SU-DHL-6 (cell line): Measurements from ENCODE around the gene TMEM200B.

Experiments used
- H2AFZ ChIP-seq: fragments of 200-600 bp; sonication (generic); 2 replicates; pipeline ENCODE4 v1.6.1; 2014; ENCODE audit warnings: low read depth, mild to moderate bottlenecking, moderate library complexity, mixed read lengths, antibody characterized with exemption, low read length; ENCODE audit not compliant: severe bottlenecking
- H3F3A ChIP-seq: fragments of 200-600 bp; shearing (Covaris generic); 2 replicates; pipeline ENCODE4 v1.6.0; 2016; ENCODE audit warnings: antibody characterized with exemption, mild to moderate bottlenecking; ENCODE audit not compliant: insufficient read depth
- H3K27ac ChIP-seq: fragments of 200-600 bp; sonication (generic); 2 replicates; pipeline ENCODE4 v1.5.1; 2016; ENCODE audit warnings: low read depth, mild to moderate bottlenecking, low read length, moderate library complexity, mixed read lengths
- H3K27me3 ChIP-seq: fragments of 200-600 bp; sonication (generic), shearing (Covaris generic); 2 replicates; pipeline ENCODE4 v1.6.0; 2014; ENCODE audit warnings: mild to moderate bottlenecking, low read length
- H3K36me3 ChIP-seq: fragments of 200-600 bp; sonication (generic); 2 replicates; pipeline ENCODE4 v1.6.1; 2014; ENCODE audit warnings: mild to moderate bottlenecking, low read length, mixed read lengths
- H3K4me2 ChIP-seq: fragments of 300-600, 200-600 bp; shearing (Covaris generic), sonication (generic); 2 replicates; pipeline ENCODE4 v1.6.0; 2014; ENCODE audit warnings: low read length, low read depth, mild to moderate bottlenecking; ENCODE audit not compliant: poor library complexity, severe bottlenecking
- H3K4me3 ChIP-seq: fragments of 200-600 bp; sonication (generic); 2 replicates; pipeline ENCODE4 v1.5.1; 2014; ENCODE audit warnings: antibody characterized with exemption, low read length, mild to moderate bottlenecking, mixed read lengths; ENCODE audit not compliant: insufficient read depth, poor library complexity, severe bottlenecking
- H3K79me2 ChIP-seq: fragments of 200-600 bp; sonication (generic); 2 replicates; pipeline ENCODE4 v1.6.1; 2014; ENCODE audit warnings: mild to moderate bottlenecking, low read length, moderate library complexity; ENCODE audit not compliant: insufficient read depth
- H3K9ac ChIP-seq: fragments of 200-600 bp; sonication (generic); 2 replicates; pipeline ENCODE4 v1.7.0; 2014; ENCODE audit warnings: mild to moderate bottlenecking, low read length
- H3K9me2 ChIP-seq: fragments of 200-600 bp; sonication (generic); replicated peaks from 2 replicates; pipeline ENCODE4 v1.6.1; 2014; ENCODE audit warnings: low read length; ENCODE audit not compliant: insufficient read depth
- H3K9me3 ChIP-seq: fragments of 200-600 bp; sonication (generic); 2 replicates; pipeline ENCODE4 v1.6.1; 2014; ENCODE audit warnings: low read length, mixed read lengths; ENCODE audit not compliant: insufficient read depth
- H4K20me1 ChIP-seq: fragments of 200-600 bp; sonication (generic); 2 replicates; pipeline ENCODE4 v1.6.1; 2014; ENCODE audit warnings: low read depth, mild to moderate bottlenecking, antibody characterized with exemption, low read length, moderate library complexity, mixed read lengths
- CTCF ChIP-seq: fragments of 200-600 bp; sonication (generic); IDR thresholded peaks from one replicate; pipeline ENCODE4 v1.5.1; 2017; ENCODE audit warnings: antibody characterized with exemption, mild to moderate bottlenecking, low read length, moderate library complexity; ENCODE audit not compliant: insufficient read depth, poor library complexity, severe bottlenecking
- EZH2phosphoT487 ChIP-seq: fragments of 200-600 bp; sonication (generic), shearing (Covaris generic); conservative IDR thresholded peaks from 2 replicates; pipeline ENCODE4 v1.6.1; 2018; ENCODE audit warnings: mild to moderate bottlenecking, antibody characterized with exemption, low read length, moderate library complexity, mixed read lengths

Gene TMEM200B

GRCh38 chr1:29125237-29125641 lies 1.5 kb upstream of the TMEM200B start:
- Histone ChIP-seq H3K79me2 (no peaks in the 10 kb centered on the region), H3K9ac (0 out of 2 replicates have a peak overlapping the region, but pooled peaks have one; percentile 51), H4K20me1 (no peaks in the 10 kb centered on the region), H3K9me3 (no peaks in the 10 kb centered on the region), H2AFZ (no peak overlapping the region), H3K4me2 (no peak overlapping the region), H3K4me3 (no peak overlapping the region), H3K9me2 (no peaks in the 10 kb centered on the region), H3F3A (no peaks in the 10 kb centered on the region), H3K27ac (no peak overlapping the region), H3K27me3 (no peaks in the 10 kb centered on the region), H3K36me3 (no peaks in the 10 kb centered on the region)
- TF ChIP-seq CTCF (no peak), EZH2phosphoT487 (no peak)

DNA sequence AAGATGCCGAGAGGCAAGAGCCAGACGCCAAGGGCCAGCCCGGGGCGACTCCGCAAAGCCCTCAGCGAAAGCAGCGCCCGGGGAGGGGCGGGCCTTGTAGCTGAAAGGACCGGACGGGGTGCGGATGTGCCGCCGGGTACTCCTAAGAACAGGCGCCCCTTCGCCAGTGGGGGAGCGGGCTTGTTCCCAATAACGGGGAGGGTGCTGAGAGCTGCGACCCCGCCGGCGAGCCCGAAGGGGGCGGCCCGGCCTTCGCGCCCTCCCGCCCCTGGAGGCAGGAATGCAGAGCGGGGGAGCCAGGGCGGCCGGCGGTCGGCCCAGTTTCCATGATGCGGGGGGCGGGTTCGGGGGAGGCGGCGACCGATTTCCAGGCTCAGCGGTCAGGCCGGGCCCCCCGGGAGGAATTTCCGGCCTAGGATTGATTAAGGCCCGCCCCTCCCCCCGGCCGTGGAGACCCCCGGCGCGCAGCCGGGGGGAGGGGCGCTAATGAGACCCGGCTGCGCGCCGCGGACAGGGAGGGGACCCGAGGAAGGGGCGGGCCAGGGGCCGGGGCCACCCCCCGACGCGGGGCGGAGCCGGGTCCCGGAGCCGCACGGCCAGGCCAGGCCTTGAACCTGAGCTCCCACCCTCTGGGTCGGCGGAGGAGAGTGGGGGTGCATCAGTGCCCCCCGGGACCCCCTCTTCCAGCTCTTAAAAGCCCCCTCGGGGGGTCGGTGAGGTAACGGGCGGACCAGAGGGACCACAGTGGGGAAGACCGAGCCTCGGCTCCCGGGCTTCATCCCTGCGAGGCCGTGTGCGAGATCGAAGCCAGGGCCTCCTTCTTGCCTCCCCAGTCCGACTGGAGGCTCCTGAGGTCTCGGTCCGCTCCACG lies 898 bp upstream of the TMEM200B start:
- no peaks in the 10 kb centered on the region for H3K27me3 ChIP-seq
- H3K9me2 ChIP-seq, result no peaks in the 10 kb centered on the region
- H3K79me2 ChIP-seq, result no peaks in the 10 kb centered on the region
- peak overlapping the region; percentile 51 for H3K9ac ChIP-seq
- H2AFZ ChIP-seq, result peak overlapping the region; percentile 98
- no peak for TF ChIP-seq CTCF
- no peak for TF ChIP-seq EZH2phosphoT487
- no peaks in the 10 kb centered on the region for H3K9me3 ChIP-seq
- no peaks in the 10 kb centered on the region; the same call in 1 of the 2 replicates for H3F3A ChIP-seq
- no peaks in the 10 kb centered on the region for H4K20me1 ChIP-seq
- H3K36me3 ChIP-seq, result no peaks in the 10 kb centered on the region
- no peak overlapping the region for H3K27ac ChIP-seq
- H3K4me3 ChIP-seq, result peak overlapping the region; percentile 63
- H3K4me2 ChIP-seq, result peak overlapping the region; percentile 61

- H3K9ac ChIP-seq, result no peak overlapping the region
Observed at GRCh38 chr1:29123053-29123886, 433 bp downstream of the TMEM200B start.

More at GRCh38 chr1:29123053-29123886, 433 bp downstream of the TMEM200B start:
- H3K36me3 ChIP-seq, result no peaks in the 10 kb centered on the region
- TF ChIP-seq CTCF (no peak), EZH2phosphoT487 (no peak)
- H3K4me2 ChIP-seq, result no peak overlapping the region
- no peaks in the 10 kb centered on the region for H3K9me2 ChIP-seq
- H3K27me3 ChIP-seq, result no peaks in the 10 kb centered on the region
- H4K20me1 ChIP-seq, result no peaks in the 10 kb centered on the region
- H3K4me3 ChIP-seq, result no peak overlapping the region
- no peak overlapping the region for H3K27ac ChIP-seq
- no peaks in the 10 kb centered on the region for H3K79me2 ChIP-seq
- H3F3A ChIP-seq, result no peaks in the 10 kb centered on the region; the same call in 1 of the 2 replicates
- no peak overlapping the region for H2AFZ ChIP-seq
- H3K9me3 ChIP-seq, result no peaks in the 10 kb centered on the region
